Measurements from ENCODE around the gene AKT3. TPM values are rescaled to one million over a fixed set of nuclear protein-coding genes. Genes with fewer than 3 reads are reported as not detected.

Gene AKT3
- total RNA-seq, 2 experiments from 2014 or later = 80.4 to 88.5 TPM

GRCh38 chr1:243845888-243846287 is 4.2 kb downstream of the AKT3 start:
- Mint-ChIP-seq H3K4me1 (ENCODE audit: low read depth) (peaks cover 67% of the 10 kb centered on the region), H3K27me3 (no peaks in the 10 kb centered on the region), H3K27ac (peak overlapping the region; percentile 100), H3K4me3 (no peak overlapping the region), H3K36me3 (ENCODE audit: low read depth) (peaks cover 26% of the 10 kb centered on the region), H3K9me3 (no peaks in the 10 kb centered on the region)
- POLR2A ChIA-PET = interaction anchor here (1.2 kb wide), 1 partner anchor 202 kb away, joined by 3 read pairs; no protein-coding TSS in a partner anchor
- CTCF ChIA-PET = interaction anchor here (0.6 to 1.0 kb wide), 3 partner anchors 54 to 1197 kb away, joined by 3 to 4 read pairs (median 3); no protein-coding TSS in a partner anchor
- Histone ChIP-seq H3K4me3 (ENCODE audit: low read length) (no peak overlapping the region), H3K9me3 (ENCODE audit: control insufficient read depth in 1 of 2, insufficient read depth in 1 of 2, low read length in 2 of 2) (peaks cover 0 to 3% of the 10 kb centered on the region in 2 experiments), H3K4me1 (ENCODE audit: insufficient read depth, low read length) (peaks cover 6% of the 10 kb centered on the region), H3K27ac (ENCODE audit: low read depth in 1 of 2, low read length in 2 of 2) (no peak overlapping the region), H3K36me3 (ENCODE audit: insufficient read depth, low read length) (no peaks in the 10 kb centered on the region), H3K27me3 (ENCODE audit: control insufficient read depth in 1 of 2, insufficient read depth in 2 of 2, low read length in 2 of 2) (no peaks in the 10 kb centered on the region)
- TF ChIP-seq, protein P1, sequence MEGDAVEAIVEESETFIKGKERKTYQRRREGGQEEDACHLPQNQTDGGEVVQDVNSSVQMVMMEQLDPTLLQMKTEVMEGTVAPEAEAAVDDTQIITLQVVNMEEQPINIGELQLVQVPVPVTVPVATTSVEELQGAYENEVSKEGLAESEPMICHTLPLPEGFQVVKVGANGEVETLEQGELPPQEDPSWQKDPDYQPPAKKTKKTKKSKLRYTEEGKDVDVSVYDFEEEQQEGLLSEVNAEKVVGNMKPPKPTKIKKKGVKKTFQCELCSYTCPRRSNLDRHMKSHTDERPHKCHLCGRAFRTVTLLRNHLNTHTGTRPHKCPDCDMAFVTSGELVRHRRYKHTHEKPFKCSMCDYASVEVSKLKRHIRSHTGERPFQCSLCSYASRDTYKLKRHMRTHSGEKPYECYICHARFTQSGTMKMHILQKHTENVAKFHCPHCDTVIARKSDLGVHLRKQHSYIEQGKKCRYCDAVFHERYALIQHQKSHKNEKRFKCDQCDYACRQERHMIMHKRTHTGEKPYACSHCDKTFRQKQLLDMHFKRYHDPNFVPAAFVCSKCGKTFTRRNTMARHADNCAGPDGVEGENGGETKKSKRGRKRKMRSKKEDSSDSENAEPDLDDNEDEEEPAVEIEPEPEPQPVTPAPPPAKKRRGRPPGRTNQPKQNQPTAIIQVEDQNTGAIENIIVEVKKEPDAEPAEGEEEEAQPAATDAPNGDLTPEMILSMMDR (IDR thresholded peaks at IDR 0.05) = no peak
- intact Hi-C loops (cut with DNase I, micrococcal nuclease) = loop anchor here (5.0 to 10.0 kb wide), 6 partner anchors 39 to 1119 kb away; partner anchors contain the start of genes ADSS2 (in 1 of the 2), CEP170 (in 1 of the 2) and SDCCAG8 (in 1 of the 2)
- DNase-seq (no peak), ATAC-seq (ENCODE audit: poor library complexity) (no peak)

GRCh38 chr1:243844186-243844585 is 5.9 kb downstream of the AKT3 start:
- H3K4me3 Mint-ChIP-seq = no peak overlapping the region
- H3K36me3 Mint-ChIP-seq (ENCODE audit: low read depth) = peaks cover 24% of the 10 kb centered on the region
- H3K27ac Mint-ChIP-seq = peak overlapping the region; percentile 49
- POLR2A ChIA-PET = no interaction called here
- no peak for ATAC-seq (ENCODE audit: poor library complexity)
- Histone ChIP-seq H3K36me3 (ENCODE audit: insufficient read depth, low read length) (no peaks in the 10 kb centered on the region), H3K27me3 (ENCODE audit: control insufficient read depth in 1 of 2, insufficient read depth in 2 of 2, low read length in 2 of 2) (no peaks in the 10 kb centered on the region), H3K4me1 (ENCODE audit: insufficient read depth, low read length) (peaks cover 6% of the 10 kb centered on the region), H3K27ac (ENCODE audit: low read depth in 1 of 2, low read length in 2 of 2) (no peak overlapping the region), H3K4me3 (ENCODE audit: low read length) (no peak overlapping the region), H3K9me3 (ENCODE audit: control insufficient read depth in 1 of 2, insufficient read depth in 1 of 2, low read length in 2 of 2) (peaks cover 0 to 3% of the 10 kb centered on the region in 2 experiments)
- CTCF ChIA-PET = no interaction called here
- H3K27me3 Mint-ChIP-seq = no peaks in the 10 kb centered on the region
- TF ChIP-seq, protein P1 (IDR thresholded peaks at IDR 0.05) = no peak
- intact Hi-C loops (cut with DNase I, micrococcal nuclease) = loop anchor here (10.0 kb wide), 4 partner anchors 231 to 1121 kb away; partner anchors contain the start of genes ADSS2 (in 1 of the 2), CEP170 (in 1 of the 2) and SDCCAG8 (in 1 of the 2)
- DNase-seq = no peak
- H3K9me3 Mint-ChIP-seq = no peaks in the 10 kb centered on the region
- H3K4me1 Mint-ChIP-seq (ENCODE audit: low read depth) = peaks cover 79% of the 10 kb centered on the region

DNA sequence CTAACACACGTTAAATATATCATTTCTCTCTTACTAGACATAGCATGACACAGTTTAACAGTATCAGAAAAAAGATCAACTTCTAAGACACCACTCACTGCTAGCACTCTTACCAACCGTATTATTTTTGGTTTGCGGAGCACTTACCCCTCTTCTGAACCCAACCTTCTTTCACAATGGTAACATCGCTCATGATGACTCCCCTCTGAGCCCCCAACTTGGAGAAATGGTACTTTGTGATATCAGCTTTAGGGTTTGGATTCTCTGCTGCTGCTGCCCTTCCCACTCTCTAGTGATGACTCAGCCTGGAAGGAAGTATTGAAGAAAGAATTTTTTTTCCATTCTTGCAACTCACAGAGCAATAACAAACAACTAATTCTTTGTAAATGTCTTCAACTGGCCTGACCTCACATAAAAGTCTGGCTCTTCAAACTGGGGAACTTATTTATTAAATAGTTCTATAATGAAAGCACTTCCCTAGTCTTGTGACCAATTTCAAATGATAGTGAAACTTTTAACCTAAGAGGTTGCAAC is 7.0 kb downstream of the AKT3 start:
- TF ChIP-seq, protein P1 (IDR thresholded peaks at IDR 0.05) = no peak
- no peaks in the 10 kb centered on the region for H3K9me3 Mint-ChIP-seq
- H3K27me3 ChIP-seq (ENCODE audit: control insufficient read depth in 1 of 2, insufficient read depth in 2 of 2, low read length in 2 of 2) = no peaks in the 10 kb centered on the region
- peaks cover 26% of the 10 kb centered on the region for H3K36me3 Mint-ChIP-seq (ENCODE audit: low read depth)
- ATAC-seq (ENCODE audit: poor library complexity) (peak; percentile 33), DNase-seq (peak in 4 of 14 experiments; percentile 28 to 45 (median 39))
- H3K27ac Mint-ChIP-seq = peak overlapping the region; percentile 89
- ChIA-PET POLR2A (no interaction called here), CTCF (no interaction called here)
- H3K4me1 ChIP-seq (ENCODE audit: insufficient read depth, low read length) = peaks cover 6% of the 10 kb centered on the region
- peaks cover 0 to 3% of the 10 kb centered on the region in 2 experiments for H3K9me3 ChIP-seq (ENCODE audit: control insufficient read depth in 1 of 2, insufficient read depth in 1 of 2, low read length in 2 of 2)
- H3K4me3 ChIP-seq (ENCODE audit: low read length) = no peak overlapping the region
- H3K4me1 Mint-ChIP-seq (ENCODE audit: low read depth) = peaks cover 78% of the 10 kb centered on the region
- intact Hi-C loops (cut with DNase I, micrococcal nuclease) = loop anchor here (1.0 to 10.0 kb wide), 5 partner anchors 17 to 1122 kb away; partner anchors contain the start of genes ADSS2 (in 1 of the 2), CEP170 (in 1 of the 2) and SDCCAG8 (in 1 of the 2)
- H3K36me3 ChIP-seq (ENCODE audit: insufficient read depth, low read length) = no peaks in the 10 kb centered on the region
- H3K27ac ChIP-seq (ENCODE audit: low read depth in 1 of 2, low read length in 2 of 2) = peak overlapping the region; percentile 2 to 45
- H3K27me3 Mint-ChIP-seq = no peaks in the 10 kb centered on the region
- peak overlapping the region; percentile 76 for H3K4me3 Mint-ChIP-seq
